Measurements from ENCODE around the gene PYCR2.

- no peak for TF ChIP-seq EZH2 (IDR thresholded peaks at IDR 0.05; ENCODE audit: borderline replicate concordance, insufficient read depth, low read length, poor library complexity, severe bottlenecking)
- TF ChIP-seq CTCF (IDR thresholded peaks at IDR 0.05; ENCODE audit: poor library complexity, severe bottlenecking), result no peak
- TF ChIP-seq REST (IDR thresholded peaks at IDR 0.05; ENCODE audit: borderline replicate concordance), result no peak
- no peak for TF ChIP-seq EP300 (conservative IDR thresholded peaks at IDR 0.05; ENCODE audit: poor library complexity, severe bottlenecking)
These were observed 52.5 kb downstream of the PYCR2 start for GRCh38 chr1:225871359-225872074.

Measured in neural cell (in vitro differentiated cells).